ENCODE results near the gene MMP3.

The MMP3 gene

GRCh38 chr11:102792604-102793003 lies 50.8 kb downstream of the MMP3 start:
- TF ChIP-seq, protein P1, sequence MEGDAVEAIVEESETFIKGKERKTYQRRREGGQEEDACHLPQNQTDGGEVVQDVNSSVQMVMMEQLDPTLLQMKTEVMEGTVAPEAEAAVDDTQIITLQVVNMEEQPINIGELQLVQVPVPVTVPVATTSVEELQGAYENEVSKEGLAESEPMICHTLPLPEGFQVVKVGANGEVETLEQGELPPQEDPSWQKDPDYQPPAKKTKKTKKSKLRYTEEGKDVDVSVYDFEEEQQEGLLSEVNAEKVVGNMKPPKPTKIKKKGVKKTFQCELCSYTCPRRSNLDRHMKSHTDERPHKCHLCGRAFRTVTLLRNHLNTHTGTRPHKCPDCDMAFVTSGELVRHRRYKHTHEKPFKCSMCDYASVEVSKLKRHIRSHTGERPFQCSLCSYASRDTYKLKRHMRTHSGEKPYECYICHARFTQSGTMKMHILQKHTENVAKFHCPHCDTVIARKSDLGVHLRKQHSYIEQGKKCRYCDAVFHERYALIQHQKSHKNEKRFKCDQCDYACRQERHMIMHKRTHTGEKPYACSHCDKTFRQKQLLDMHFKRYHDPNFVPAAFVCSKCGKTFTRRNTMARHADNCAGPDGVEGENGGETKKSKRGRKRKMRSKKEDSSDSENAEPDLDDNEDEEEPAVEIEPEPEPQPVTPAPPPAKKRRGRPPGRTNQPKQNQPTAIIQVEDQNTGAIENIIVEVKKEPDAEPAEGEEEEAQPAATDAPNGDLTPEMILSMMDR (IDR thresholded peaks at IDR 0.05; ENCODE audit: low read depth, low read length) = no peak
- no peak for DNase-seq (ENCODE audit: extremely low read depth, low read depth)

DNA sequence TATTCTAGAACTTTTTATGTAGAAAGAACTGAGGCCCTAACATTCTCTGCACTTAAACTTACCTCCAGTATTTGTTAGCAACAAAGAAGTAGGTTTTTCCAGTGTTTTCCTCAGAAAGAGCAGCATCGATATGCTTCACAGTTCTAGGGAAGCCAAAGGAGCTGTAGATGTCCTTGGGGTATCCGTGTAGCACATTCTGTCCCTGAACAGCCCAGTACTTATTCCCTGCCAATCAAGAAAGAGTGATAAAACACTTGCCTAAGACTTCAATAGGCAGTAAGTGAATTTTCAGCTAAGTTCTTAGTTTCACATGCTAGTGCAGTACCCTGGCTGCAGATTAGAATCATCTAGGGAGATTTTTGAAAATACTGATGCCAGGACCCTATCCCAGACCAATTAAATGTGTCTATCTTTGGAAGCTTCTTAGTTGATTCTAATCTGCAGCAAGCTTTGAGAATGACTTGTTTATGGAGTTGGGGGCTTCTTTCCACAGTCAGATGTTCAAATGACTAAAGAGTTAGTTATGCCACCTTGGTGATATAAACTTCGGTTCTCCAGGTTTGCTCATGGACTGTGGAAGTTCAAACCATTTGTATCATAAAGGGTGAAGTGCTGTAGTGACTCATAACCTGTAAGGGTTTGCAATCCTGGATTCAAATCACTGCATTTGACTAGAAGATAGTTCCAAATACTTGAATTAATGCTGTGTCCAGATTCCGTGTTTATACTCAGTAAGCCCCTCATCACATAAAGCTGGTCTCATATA lies 52.0 kb downstream of the MMP3 start:
- no peak for DNase-seq (ENCODE audit: extremely low read depth, low read depth)
- TF ChIP-seq, protein P1 (IDR thresholded peaks at IDR 0.05; ENCODE audit: low read depth, low read length) = no peak

DNA sequence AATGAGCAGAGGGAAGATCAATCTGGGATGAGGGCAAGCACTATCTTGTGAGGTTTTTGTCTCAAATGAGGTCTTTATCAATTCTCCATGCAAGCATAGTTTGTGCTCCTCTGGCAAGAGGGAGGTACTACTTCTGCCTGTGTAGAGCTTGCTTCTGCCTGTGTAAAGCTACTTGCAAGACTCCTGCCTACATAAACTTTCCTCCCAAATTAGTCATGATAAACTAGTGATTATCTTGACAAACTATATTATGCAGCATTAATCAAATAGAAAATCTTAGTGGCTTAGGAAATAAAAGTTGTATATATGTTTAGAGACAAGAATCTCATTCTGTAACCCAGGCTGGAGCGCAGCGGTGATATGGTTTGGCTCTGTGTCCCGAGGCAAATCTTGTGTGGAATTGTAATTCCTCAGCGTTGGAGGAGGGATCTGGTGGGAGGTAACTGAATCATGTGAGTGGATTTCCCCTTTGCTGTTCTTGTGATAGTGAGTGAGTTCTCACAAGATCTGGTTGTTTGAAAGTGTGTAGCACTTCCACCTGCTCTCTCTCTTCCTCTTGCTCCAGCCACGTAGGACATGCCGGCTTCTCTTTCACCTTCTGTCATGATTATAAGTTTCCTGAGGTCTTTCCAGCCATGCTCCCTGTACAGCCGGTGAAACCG lies 54.9 kb downstream of the MMP3 start:
- TF ChIP-seq, protein P1 (IDR thresholded peaks at IDR 0.05; ENCODE audit: low read depth, low read length) = no peak
- DNase-seq (ENCODE audit: extremely low read depth, low read depth) = no peak

Measured in AG09319 (cell line).